HG02884 (cell line): ENCODE measurements around the gene KCNQ1OT1.
A peak's percentile ranks its signal among the peaks of the same experiment; 100 is the strongest.

Source experiments
- ATAC-seq: cut with Tn5 transposase; IDR thresholded peaks from one replicate; pipeline ENCODE4 v1.9.1; 2021; ENCODE audit warnings: mild to moderate bottlenecking, moderate library complexity; ENCODE audit not compliant: unreplicated experiment

Gene KCNQ1OT1

DNA sequence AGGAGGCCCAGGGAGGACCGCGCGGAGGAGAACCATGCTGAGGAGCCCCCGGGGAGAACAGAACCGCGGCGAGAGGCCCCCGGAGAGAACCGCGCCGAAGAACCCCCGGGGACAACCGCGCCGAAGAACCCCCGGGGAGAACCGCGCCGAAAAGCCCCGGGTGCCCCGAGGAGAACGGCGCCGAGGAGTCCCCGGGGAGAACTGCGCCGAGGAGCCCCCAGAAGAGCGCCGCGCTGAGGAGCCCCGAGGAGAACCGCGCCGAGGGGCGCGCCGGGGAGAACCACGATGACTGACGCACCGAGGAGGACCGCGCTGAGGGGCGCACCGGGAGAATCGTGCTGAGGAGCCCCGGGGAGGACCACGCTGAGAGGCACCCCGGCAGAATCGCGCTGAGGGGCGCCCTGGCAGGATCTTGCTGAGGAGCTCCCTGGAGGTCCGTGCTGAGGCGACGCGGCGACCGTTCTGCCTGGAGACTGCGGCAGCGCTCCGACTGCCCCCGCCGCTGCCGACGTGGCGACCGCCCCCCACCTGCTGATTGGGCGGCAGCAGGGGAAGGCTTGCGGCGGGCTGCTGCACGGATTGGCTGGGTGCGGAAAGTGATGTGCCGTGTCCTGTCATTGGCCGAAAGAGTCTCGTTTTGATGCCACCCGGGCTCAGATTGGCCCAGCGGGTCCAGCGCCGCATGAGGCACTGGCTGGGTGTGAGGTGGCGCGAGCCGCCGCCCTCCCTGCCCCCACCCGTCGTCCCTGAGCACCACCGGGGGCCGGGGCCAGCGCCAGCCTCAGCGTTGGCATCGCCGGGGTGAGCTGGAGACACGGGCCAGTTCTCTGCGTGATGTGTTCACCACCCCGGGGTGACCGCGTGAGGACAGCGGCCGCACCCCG lies at the start of gene KCNQ1OT1:
TSS of gene KCNQ1OT1 (minus strand) at position 464 of the 884 bp plus-strand sequence.
- peak; percentile 90 for ATAC-seq

GRCh38 chr11:2748814-2749554 lies 49.2 kb upstream of the KCNQ1OT1 start:
- no peak for ATAC-seq

GRCh38 chr11:2748061-2748813 lies 48.4 kb upstream of the KCNQ1OT1 start:
- ATAC-seq: no peak

GRCh38 chr11:2747248-2748027 lies 47.6 kb upstream of the KCNQ1OT1 start:
- ATAC-seq: no peak

DNA sequence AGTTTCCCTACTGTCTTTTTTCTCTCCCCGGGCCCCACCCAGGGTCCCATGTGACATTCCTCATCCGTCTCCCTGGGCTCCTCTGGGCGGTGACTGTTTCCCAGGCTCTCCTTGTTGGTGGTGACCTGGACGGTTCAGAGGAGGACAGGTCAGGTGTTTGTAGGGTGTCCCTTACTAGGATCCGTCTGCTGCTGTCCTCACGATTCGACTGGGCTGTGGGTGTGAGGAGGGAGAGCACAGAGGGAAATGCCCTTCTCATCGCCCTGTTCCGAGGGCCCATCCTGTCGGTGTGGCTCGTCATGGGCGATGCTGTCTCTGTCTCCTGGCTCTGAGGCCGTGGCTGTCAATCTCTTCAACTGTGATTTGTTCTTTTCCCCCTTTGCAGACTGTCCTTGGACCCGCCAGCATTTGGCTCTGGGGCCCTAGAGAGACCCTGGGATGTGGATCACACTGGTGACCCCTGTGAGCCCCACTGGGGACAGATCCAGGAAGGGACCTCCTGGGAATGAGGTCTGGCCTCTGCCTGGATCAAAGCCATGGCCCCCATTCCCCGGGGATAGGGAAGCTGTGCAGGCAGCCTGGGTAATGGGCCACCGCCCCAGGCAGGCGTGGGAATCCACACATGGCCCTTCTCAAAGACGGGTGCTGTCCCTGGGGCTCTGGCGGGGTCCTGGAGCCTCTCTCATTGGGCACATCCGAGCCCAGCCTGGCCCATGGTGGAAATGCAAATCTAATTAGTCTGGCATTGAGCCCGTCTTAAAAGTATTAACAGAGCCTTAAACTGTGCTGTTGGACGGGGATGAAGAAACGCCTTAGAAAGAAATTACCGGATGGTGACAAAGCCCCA lies 46.8 kb upstream of the KCNQ1OT1 start:
- ATAC-seq: no peak

- no peak for ATAC-seq
These were observed 45.7 kb upstream of the KCNQ1OT1 start for GRCh38 chr11:2745511-2745910.

DNA sequence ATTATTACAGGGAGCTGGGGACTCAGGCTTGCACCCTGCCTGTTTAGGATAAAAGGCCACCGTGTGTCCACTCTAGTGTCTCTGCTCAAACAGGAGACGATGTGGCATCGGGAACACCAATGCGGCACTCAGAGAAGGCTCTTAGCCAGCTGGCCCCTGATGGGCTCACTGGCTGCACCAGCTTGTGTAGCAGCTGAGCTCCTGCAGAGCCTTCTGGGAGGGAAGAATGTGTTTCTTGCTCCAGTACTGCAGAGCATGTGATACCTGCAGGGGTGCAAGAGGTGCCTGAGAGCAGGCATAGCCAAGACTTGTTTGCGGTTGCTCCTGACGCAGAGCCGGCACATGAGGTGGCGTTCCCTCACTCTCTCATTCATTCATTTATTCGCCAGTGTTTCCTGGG lies 44.4 kb upstream of the KCNQ1OT1 start:
- ATAC-seq: no peak

DNA sequence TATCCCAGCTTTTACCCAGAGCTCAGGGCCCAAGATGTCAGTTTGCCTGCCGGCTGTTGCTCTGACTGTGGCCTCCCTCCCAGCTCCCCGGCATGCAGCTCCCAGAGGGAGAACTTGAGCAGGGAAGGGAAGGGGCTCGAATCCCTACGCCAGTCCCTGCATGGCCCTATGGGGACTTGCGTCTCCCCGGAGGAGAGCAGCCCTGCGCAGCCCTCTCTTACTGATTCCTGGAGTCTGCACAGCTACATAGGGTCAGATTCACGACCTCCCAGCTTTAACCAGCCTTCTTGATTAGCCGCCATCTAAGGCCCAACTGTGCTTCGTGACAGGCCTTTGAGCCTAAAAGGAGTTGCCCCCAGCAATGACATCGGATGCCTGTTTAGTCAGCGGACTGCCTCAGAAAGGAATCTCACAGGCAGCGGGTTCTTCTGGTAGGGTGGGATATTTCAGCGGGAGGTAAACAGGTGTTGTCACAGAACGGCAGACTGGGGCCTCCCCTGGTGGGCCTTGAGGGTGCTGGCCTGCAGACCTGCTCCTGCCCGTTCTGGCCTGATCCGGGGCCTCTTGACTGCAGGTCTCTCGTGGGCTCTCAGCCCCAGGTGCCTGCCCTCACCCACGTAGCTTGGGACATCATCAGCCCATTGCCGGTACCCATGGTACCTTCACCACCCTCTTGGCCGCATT lies 43.8 kb upstream of the KCNQ1OT1 start:
- no peak for ATAC-seq

DNA sequence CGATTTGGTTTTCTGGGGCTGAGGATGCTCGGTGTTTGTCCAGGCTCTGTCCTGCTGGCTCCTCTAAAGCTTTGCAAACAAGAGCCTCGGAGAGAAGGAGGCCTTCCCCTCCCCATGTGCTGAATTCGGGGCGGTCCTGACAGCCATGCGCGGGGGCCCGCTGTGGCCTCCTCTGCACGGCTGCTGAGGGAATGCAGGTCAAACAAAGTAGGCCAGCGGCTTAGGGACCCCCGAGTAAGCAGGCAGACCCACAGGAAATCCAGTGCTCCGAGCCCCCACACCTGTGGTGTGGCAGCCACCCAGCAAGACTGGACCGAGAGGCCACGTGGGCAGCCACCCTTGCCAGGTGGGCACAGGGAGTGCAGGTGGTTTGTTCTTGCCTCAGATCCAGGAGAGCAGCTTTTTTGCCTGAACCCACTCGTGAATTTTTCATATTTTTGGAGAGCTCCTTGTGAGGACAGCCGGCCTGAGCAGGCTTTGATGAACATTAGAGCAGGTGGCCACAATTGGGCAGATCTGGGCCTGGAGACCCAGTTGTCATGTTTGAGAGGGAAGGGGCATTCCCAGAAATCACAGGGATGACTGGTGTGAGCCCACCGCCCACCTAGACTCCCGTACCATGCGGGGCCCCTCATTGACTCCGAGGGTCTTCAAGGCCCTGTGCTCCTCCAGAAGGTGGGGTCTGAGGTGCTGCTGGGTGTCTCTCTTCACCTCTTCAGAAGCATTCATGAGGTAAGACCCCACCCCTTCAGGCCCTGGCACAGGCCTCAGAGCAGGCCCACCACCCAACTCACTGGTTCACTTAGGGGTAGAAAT lies 43.0 kb upstream of the KCNQ1OT1 start:
- no peak for ATAC-seq

DNA sequence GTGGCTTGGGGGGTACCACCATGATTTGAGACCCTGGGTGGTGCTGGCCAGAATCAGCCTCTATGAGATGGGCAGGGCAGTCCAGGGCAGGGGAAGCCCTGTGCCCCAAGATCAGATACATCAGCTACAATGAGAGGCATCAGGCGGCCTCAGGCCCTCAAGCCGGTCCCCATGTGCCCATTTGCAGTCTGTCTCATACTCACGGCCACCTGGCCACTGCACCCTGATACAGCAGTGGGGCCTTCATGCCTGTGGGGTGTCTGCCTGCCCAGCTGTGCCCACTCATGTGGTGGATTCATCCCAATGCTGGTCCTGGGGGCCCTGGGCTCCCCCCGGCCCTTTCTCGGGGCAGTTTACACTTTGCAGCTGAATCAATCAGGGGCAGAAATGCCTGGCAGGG lies 42.4 kb upstream of the KCNQ1OT1 start:
- no peak for ATAC-seq

- no peak for ATAC-seq
These were observed 41.8 kb upstream of the KCNQ1OT1 start for GRCh38 chr11:2741377-2742131.

GRCh38 chr11:2741006-2741376 lies 41.2 kb upstream of the KCNQ1OT1 start:
- ATAC-seq: no peak

DNA sequence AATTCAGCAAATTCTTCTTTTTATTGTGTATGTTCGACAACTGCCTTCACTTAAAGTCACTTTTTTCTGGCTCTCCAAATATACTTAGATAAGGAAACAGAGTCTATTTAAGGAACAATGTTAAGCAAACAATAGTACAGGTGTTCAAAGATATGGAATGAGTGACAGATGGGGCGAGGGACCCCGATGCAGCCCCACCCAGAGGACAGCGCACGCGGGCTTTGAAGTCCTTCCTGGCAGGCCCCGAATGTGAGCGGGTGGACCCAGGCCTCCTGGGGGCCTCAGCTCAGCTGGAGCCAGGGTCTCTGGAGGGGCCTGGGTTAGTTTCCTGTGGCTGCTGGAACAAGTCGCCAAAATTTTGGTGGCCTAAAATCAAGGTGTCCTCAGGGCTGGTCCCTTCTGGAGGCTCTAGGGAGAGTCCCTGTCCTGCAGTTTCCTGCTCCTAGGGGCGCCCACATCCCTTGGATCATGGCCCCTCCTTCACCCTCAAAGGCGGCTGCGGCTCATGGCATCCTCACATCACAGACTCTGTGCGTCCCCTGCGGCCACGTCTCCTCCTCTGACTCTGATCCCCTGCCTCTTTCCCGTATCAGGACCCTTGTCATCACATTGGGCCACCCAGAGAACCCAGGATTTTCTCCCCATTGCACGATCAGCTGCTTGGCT lies 40.6 kb upstream of the KCNQ1OT1 start:
- no peak for ATAC-seq

DNA sequence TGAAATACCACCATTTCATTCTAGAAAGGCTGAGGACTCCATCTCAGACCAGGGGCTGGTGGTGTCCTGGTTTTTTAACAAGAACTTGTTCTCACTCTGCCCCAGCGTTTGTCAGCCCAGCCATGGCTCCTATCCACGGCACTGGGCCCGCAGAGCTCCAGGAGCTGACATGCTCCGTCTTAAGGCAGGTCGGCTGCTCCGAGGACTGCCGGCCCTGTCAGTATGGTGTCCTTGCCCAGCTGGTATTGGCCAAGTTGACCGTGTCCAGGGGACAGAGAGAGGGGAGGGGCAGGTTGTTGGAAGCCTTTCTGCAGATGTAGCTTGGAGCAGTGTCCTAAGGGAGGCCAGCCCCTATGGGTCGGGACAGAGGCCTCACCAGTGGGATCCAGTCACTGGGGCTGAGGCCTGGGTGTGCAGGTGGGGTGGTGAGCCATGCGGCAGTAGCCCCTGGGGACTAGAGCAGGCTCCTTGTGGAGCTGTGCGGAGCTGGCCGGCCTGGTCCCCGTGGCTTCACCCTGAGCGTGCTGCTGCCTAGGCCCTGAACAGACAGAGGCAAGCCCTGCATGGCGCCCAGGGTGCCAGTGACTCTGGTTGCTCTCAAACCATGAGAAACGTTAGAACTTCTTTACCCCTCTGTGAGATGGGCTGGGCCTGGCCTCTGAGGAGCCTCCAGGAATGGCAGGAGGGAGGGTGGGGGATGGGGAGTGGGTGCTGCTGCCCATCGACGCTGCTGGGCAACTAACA lies 39.9 kb upstream of the KCNQ1OT1 start:
- ATAC-seq: no peak

GRCh38 chr11:2738551-2739431 lies 39.0 kb upstream of the KCNQ1OT1 start:
- no peak for ATAC-seq
